HG03571 (cell line): ENCODE measurements around the gene SPTLC1.

Experiments
- ATAC-seq: cut with Tn5 transposase; IDR thresholded peaks from one replicate; pipeline ENCODE4 v1.9.1; 2021; ENCODE audit not compliant: unreplicated experiment

The SPTLC1 gene

DNA sequence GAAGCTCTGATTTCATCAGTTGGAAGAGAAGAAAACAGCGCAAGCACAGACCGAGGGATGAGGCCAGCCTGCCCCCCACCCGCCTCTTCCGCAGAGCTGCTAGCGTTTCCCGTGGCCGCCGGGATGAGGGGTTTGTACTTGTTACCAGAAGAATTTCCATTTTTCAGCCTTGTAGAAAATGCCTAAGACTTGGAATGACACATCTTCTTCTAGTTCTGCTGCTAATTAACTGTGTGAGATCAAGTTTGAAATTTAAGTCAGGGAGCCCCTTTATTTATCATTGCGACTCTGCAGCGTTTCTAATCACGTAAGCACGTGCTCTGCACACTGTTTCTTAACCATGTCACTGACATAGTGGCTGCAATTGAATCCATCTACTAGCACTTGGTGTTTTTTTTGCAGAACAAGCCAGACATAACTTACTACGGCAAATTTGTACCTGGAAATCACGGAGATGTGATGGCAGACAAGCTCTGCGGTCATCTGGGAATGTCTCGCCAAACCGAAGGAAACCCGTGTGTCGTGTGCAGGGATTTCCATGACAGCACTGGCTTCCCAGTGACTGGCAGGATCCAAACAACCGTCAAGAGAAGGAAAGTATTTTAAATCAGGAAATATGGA is 123.4 kb downstream of the SPTLC1 start:
- no peak for ATAC-seq

DNA sequence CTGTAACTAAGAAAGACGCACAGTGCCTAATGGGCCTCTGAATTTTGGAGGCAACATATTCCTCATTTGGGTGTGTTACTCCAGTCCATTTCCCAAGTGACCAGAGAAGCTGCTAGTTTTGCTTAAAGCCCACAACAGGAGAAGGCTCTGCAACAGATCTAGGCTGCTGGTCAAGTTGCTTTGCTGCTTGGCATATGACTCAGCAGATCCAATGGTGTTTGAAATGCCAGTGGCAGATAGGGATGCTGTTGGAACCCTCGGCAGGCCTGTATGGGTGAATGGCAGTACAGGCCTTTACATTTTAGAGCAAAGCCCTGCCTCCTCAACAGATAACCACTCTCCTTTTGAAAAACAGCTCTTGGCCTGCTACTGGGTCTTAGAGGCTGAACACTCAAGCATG is 129.0 kb downstream of the SPTLC1 start:
- ATAC-seq: no peak

DNA sequence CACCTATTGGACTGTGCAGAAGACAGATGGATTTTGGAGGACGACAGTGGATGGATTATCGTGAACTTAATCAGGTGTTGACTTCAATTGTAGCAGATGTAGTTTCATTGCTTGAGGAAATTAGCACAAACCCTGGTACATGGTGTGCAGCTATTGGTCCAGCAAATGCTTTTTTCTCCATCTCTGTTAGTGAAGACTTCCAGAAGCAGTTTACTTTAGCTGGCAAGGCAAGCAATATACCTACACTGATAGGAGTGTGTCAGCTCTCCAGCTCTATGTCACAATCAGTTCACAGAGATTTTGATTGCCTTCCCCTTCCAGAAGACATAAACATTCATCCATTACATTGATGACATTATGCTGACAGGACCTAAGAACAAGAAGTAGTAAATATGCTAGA is 129.5 kb downstream of the SPTLC1 start:
- no peak for ATAC-seq
